CD4-positive, alpha-beta T cell treated with Interleukin-1 beta for 1 hour (primary cell): ENCODE results near the gene MUC5B.

Source experiments
- DNase-seq, 2 donors: peaks; one replicate each; pipeline ENCODE4 v3.0.0-alpha.2; 2020 to 2022

The MUC5B gene

GRCh38 chr11:1270476-1270875, 47.6 kb downstream of the MUC5B start:
- DNase-seq = no peak

- no peak for DNase-seq
Measured at GRCh38 chr11:1271002-1271401, 48.1 kb downstream of the MUC5B start.

DNA sequence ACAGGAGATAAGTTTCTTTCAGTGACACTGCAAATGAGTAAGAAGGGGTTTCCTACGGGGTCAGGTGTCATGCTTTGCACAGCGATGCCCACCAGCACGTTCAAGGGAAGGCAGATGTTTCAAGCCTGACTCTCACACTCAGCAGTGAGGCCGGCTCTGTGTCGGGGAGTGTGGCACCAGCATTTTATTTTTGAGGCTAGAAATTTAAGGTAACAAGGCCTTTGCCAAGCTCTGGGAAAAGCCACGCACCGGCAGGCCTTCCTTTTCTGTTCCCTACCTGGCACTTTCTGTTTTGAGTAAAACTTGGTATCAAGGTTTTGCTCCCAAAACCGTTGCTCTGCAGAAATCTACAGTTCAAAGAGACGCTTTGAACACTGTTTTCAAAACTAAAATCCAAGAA, 48.5 kb downstream of the MUC5B start:
- no peak for DNase-seq

DNA sequence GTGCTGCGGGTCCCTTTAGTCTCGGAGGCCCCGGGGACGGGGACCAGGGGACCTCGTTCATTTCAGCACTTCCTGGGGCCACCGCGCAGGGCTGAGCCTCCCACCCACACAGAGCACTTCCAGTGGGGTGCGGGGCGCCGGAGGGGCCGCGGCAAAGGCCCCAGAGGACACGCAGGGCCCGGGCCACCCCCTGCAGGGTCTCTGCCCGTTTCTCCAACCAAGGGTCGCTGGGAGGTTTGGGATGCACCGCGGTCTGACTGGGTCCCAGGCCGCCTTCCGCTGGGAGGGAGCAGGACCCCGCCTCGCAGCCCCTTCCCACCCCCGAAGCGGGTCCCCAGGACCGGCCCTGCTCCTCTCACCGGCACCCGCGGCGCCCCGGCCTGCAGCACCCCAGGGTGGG, 49.1 kb downstream of the MUC5B start:
- no peak for DNase-seq

DNA sequence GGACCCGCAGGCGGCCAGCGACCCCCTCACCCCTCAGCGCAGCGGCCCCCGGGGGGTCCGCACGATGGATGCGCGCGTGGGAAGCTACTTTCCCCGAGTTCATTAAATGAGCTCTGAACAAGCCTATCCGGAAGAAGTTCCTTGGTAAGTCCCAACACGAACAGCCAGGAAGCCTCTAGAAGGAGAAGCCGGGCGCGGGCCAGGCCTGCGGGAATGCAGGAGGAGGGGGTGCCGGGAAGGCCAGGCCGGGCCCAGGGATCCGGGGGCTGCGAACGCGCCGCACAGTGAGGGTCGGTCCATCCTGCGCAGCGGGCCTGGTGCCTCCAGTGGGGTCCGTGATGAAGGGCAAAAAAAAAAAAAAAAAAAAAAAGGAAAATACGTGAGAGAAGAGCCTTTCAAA, 49.7 kb downstream of the MUC5B start:
- DNase-seq = no peak

GRCh38 chr11:1274501-1274900, 51.6 kb downstream of the MUC5B start:
- no peak for DNase-seq

- DNase-seq = no peak
Measured at GRCh38 chr11:1275021-1275420, 52.2 kb downstream of the MUC5B start.

DNA sequence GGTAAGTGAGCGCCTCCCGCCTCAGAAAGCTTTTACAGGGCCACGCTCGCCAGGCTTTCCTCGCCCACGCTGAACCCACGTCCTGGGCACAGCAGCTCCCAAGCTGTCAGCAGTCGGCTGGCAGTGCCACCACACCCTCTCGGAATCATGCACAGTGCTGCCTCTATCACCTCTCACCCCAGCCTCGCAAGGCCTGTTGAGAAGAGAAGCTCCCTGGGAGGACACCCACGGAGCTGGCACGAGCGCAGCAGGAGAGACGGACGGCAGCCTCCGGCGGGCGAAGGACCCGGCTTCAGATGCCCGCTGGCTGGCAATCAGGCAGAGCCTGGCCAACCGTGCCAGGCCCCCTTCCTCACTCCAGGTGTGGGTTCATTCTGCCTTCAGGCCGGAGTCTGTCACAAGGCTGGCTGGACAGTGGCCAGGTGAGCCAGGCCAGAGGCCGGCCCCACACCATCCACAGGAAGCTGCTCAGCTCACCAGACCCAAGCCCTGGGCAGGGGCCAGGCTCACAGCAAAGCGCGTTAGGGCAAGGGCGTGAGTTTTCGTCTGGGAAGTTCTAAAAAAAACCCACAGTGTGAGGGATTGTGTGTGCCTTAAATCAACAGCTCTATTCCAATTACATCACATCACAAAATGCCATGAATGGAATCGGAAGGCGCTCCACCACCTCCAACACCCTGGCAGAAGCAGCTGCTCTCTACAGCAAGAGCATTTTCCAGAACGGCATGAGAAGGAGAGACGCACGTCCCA, 53.4 kb downstream of the MUC5B start:
- no peak for DNase-seq

GRCh38 chr11:1276866-1277615, 54.2 kb downstream of the MUC5B start:
- no peak for DNase-seq

DNA sequence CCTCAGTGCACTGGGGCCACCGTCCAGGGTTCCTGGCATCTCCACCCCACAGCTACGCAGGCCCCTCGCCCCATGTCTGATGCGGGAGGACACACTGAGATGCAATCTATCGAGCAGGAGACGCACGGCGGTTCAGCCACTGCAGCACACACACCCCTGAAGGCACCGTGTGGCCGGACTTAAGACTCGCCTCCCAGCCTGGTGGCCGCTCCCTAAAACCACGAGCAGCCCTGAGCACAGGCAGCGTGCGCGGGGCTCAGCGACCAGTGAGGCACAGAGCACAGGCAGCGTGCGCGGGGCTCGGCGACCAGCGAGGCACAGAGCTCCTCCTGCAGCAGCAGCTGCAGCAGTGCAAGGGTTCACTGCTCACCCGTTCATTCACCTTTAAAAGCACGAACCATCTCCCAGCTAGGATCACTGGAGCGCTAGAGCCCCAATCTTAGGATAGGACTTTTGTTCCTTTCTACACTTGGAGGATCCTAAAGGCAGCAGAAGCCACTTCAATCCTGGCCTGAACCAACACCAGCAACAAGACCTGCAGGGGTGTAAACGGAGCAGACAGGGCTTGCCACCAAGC, 55.2 kb downstream of the MUC5B start:
- DNase-seq = no peak

GRCh38 chr11:1278766-1279673, 56.2 kb downstream of the MUC5B start:
- DNase-seq = no peak

DNA sequence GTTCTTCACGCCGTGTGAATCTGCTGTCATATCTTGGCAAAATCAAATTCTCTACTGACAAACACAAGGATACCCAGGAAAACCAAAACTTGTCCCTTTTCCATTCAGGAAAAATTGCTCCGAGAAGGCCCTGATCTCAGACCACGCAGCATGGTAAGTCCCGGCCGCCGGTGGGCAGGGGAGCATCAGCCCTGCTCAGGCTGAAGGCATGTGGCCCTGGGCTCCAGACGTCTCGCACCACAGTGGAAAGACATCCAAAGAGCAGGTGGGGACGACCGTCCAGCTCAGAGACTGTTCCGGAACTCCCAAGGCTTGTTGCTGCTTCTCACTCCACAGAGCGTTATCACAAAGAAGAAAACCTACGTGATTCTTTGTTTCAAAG, 56.8 kb downstream of the MUC5B start:
- DNase-seq = no peak

DNA sequence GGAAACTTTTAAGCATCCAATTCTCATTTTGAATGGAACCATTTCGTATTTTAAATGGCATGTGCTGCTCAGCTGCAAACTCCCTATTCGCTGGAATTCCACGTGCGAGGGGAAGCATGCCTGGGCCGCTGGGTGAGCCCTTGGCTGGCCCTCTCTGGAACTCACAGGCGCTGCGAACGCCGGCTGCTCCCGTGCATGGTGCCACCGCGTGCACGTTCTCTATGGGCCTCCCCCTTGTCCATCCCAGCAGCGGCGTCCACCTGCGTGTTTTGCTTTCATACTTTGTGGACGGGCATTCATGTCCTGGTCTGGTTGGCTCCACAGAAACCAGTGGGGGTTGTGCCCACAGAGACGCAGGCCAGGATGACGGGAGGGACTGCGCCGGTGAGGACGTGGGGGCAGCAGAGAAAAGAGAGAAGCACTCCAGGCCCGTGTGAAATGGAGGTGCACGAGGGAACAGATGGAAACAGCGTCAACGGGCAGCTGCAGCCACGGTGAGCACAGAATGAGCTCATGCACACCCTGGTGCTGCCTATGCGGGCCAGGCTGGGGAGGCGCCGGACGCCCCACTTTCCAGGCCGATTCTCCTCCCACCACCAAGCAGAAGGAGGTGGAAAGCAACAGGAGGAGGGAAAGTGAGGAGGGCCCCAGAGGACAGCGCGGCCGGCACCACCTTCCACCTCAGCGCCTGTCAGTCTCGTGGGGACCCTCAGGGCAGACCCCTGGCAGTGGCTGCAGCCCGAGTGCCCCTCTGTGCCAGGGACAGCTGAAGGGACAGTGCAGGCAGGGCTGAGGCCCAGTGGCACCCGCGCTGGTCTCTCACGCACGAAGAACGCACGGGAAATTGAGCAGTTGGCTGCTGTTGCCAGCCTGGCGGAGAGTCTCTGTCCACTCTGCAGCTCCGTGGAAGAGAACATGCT, 57.5 kb downstream of the MUC5B start:
- no peak for DNase-seq

DNA sequence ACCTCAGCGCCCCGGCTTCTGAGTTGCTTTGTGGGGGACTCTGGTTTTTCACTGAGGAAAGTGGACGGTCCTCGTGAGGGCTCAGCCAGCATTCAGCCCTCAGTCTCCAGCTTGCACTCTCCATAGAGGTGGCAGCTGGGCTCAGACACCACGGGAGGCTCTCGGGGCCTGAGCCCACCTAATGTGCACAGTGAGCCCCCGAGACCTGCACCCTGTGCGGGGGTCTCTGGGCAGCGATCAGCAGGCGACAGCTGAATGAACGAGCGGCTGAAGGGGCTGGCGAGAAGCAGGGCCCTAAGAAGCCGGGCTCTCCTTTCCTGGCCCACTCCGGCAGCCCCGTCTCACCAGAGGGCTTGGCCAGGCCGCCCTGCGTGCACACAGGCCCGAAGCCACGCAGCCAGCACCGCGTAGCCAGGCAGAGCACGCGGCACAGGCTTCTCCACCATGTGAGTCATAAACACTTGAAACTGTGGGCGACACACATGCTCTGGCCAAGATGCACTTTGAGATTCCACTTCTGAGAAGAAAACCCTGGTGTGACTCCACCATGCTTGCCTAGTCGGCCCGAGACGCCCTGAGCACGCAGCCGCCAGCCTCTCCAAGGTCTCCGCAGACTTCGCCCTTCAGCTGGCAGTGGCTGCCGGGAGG, 58.6 kb downstream of the MUC5B start:
- no peak for DNase-seq

DNA sequence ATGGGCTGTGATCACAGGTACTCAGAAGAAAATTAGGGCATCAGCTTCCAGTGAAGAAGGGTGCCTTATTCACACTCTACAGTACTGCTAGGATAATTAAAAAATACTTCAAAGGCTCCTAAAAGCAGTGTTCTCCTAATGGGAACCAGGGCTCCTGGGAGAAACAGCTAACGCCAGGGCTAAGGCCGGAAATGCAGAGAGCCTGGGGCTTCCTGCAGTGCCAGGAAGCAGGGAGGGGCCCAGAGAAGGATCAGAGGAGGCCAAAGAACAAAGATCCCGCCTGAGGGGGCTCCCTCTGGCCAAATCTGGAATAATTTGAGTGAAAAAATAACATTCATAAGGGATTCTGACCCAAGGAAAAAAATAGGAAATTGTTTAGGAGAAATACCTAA, 59.1 kb downstream of the MUC5B start:
- DNase-seq = no peak

DNA sequence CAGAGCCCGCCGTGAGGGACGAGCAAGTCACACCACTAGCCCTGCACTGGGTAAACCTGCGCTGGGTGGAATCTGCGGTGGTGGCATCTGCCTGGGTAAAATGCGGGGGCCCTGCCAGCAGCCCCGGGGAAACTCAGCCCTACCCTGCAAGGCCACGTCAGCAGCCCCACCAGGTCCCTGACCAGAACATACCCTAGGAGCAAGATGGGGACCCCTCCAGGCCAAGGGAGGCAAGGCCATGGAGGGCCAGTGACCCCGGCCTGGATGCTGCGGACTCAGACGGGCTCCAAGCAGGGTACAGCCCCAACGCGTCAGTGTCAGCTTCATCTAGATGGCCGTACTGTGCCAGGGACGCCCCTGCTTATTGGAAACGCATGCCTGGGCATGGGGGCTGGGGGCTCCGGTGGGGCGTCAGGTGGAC, 60.2 kb downstream of the MUC5B start:
- no peak for DNase-seq

DNA sequence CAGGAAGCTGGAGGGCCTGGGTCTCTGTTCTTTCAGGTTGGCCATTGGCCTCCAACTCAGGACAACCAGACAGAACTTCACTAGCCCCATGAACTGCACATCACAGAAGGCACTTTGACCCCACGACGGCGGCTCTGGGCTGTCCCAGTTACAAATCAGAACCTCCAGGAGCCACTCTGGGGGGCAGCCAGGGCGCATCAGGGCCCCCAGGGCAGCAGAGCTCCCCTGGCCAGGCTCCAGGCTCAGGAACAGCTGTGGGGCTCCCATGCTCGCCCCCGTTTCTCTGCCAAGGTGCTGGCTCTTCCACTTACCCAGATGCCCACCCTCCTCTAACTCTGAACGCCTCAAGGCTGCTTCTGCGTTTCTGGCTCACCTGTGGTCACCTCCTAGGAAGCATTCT, 61.0 kb downstream of the MUC5B start:
- no peak for DNase-seq

- DNase-seq = no peak
Measured at GRCh38 chr11:1285316-1285744, 62.5 kb downstream of the MUC5B start.

GRCh38 chr11:1285876-1286275, 63.0 kb downstream of the MUC5B start:
- no peak for DNase-seq

DNA sequence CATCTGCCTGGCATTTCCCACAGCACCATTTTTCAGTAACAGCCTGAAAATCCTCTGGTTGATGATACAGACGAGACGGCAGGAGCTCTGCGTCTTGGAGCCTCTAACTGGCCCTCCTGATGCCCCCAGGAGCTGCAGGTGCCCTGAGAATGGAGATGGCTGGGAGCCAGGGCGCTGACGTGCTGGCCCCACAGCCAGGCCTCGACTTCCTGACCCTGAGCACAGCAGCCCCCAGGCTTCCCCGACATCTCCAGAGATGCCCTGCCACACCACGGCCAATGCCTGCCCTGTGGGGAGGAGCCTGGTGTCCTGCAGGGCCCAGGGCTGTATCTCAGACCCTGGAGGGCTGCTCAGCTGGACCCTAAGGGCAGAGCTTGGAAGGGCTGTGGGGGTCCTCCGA, 65.1 kb downstream of the MUC5B start:
- no peak for DNase-seq

DNA sequence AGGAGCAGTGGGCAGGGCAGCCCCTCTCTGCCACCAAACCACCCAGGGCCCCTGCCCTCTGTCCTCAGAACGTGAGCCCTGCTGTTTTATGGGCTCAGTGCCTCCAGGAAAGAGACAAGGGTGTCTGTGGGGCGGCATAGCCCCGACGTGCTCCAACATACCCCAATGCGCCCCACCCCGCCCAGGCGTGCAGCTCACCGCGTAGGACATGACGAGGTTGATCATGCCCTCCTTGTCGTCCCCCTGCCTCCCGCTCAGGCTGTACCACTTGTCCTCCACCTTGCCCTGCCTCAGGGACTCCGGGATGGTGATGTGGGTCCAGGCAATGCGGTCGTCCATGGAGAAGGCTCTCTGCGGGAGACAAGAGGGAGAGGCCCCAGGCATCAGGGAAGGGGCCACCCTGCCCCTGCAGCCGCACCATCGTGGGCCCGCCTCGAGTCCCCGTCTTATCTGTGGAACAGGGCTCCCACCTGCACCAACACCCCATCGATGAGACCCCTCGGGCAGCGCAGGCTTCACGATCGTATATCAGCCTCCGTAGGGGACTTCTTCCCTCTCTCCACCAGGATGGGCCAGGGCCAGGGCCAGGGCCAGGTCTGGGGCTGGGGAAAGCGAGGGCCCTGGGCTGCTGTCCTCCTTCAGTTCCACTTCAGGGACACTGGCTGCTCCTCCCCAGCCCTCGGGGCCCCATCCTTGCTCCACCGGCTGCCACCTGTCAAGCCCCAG, 65.7 kb downstream of the MUC5B start:
- no peak for DNase-seq
